HG03378 (cell line): ENCODE data around the gene ELANE.

Experiments
- ATAC-seq: cut with Tn5 transposase; IDR thresholded peaks from one replicate; pipeline ENCODE4 v1.9.1; 2021; ENCODE audit warnings: mild to moderate bottlenecking, moderate library complexity; ENCODE audit not compliant: unreplicated experiment

ELANE gene

DNA sequence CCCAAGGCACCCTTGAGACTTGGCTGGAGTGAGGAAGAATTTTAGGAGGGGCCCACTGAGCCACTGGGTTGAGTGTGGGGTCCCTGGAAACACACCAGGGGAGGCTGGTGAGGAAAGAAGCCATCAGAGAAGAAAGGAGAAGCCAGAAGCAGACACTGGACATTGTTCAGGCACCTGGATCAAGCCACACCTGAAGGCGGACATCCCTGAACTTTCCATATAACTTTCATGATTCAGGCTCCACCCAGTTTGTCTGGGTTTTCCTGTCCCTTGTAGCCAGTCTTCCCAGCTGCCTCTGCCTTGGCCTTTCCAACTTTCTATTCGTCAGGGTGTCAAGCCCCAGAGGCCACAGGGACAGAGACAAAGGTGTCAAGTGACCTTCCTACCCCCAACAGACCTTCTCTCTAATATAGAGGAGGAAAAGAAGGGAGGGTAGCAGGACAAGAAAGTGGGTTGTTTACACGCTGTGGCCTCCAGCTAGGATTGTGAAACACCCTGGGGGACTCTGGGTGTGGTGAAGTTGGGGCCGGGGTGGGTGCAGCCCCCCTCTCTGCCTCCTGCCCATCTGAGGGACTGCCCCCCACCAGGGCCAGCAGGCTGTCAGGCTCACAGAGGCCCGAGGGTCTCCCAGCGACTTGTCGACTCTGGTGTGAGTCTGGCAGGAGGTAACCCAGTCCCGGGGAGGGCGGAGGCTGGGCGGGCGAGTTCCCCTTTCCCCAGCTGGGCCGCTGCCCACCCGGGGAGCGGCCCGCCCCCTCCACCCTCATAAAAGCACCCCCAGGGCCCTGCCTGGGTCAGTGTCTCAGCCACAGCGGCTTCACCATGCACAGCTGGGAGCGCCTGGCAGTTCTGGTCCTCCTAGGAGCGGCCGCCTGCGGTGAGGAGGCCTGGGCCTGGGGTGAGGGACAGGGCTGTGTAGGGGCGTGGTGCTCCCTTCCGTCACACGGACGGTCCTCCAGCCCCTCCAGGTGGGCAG, 7.1 kb downstream of the ELANE start, which contains the start of gene CFD:
TSS of gene CFD (plus strand) at position 797 of the 976 bp plus-strand sequence. CDS start at position 823, 26 bp downstream.
- no peak for ATAC-seq

DNA sequence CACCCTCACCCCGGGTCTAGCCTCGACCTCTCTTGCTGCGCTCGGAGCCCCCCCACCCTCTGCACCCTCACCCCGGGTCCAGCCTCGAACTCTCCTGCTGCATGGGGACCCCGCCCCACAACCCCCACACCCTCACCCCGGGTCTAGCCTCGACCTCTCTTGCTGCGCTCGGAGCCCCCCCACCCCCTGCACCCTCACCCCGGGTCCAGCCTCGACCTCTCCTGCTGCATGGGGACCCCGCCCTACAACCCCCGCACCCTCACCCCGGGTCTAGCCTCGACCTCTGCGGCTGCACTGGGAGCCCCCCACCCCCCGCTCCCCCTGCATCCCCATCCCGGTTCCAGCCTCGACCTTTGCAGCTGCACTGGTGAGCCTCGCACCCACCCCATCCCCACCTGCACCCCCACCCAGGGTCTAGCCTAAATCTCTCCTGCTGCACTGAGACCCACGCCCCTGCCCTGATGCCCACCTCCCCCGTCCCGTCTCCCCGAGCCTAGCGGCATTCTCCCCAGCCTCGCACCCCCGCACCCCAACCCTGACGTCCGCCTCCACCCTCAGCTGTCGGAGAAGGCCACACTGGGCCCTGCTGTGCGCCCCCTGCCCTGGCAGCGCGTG, 9.1 kb downstream of the ELANE start:
- no peak for ATAC-seq

DNA sequence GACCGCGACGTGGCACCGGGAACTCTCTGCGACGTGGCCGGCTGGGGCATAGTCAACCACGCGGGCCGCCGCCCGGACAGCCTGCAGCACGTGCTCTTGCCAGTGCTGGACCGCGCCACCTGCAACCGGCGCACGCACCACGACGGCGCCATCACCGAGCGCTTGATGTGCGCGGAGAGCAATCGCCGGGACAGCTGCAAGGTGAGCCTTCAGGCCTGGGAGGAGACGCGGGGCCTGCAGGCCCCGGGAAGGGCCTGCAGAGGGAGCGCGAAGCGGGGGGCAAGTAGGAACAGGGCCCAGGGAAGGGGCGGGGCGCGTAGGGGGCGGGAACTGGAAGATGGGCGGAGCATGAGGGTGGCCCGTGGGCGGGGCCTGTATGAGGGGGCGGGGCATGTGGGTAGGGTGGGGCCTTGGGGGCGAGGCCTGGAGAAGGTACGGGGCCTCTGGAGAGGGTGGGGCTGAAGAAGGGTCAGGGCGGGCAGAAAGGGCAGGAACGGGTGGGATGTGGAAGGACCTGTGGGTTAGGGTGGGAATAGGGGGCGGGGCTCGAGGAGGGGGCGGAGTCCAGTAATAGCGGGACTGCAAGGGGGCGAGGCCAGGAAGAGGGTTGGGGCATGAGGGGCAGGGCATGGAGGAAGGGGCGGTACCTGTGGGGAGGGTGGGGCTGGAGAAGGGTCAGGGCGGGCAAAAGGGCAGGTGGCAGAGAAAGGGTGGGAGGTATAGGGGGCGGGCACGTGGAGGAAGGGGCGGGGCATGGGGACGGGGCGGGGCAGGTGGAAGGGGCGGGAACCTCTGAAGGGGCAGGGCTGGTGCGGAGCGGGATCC, 9.9 kb downstream of the ELANE start:
- no peak for ATAC-seq

DNA sequence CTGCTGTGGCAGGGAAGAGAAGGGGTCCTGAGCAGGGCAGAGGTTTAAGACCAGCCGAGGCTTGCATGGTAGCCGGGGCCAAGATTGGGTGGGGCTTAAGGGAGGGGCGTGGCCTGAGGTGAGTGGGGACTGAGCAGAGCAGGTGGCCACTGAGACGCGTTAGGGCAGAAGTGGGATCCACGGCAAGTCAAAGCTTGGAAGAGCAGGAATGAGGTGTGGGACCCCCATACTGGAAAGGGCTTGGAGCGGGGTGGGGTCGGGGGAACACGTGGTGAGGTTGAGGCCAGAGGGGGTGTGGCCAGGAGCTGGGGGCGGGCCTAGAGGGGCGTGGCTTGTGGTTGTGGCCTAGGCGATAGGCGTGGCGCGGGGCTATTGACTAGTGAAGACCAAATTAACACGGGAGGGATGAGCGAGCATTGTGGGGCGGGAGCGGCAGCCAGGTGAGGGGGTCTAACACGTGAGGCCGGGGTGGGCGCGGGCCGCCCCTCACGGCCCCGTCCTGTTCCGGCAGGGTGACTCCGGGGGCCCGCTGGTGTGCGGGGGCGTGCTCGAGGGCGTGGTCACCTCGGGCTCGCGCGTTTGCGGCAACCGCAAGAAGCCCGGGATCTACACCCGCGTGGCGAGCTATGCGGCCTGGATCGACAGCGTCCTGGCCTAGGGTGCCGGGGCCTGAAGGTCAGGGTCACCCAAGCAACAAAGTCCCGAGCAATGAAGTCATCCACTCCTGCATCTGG, 10.6 kb downstream of the ELANE start:
- ATAC-seq, result no peak

DNA sequence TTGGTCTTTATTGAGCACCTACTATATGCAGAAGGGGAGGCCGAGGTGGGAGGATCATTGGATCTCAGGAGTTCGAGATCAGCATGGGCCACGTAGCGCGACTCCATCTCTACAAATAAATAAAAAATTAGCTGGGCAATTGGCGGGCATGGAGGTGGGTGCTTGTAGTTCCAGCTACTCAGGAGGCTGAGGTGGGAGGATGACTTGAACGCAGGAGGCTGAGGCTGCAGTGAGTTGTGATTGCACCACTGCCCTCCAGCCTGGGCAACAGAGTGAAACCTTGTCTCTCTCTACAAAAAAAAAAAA, 11.2 kb downstream of the ELANE start:
- no peak for ATAC-seq

DNA sequence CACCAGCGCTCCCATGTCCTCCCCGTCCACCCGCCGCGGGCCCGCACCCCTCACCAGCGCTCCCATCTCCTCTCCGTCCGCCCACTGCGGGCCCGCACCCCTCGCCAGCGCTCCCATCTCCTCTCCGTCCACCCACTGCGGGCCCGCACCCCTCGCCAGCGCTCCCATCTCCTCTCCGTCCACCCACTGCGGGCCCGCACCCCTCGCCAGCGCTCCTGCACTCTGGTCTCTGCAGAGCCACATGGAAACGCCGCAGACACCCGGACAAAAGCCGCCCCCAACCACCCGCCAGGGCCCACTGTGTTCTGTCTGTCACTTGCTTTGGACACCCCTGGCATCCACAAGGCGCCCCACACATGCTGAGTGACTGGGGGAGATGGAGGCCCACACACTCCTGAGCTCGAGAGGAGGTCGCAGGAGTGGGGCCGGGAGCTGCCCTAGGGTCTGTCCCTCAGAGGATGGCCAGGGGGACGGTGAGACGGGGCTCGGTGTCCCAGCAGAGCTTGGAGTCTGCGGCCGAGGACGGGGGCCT, 14.7 kb downstream of the ELANE start:
- no peak for ATAC-seq

DNA sequence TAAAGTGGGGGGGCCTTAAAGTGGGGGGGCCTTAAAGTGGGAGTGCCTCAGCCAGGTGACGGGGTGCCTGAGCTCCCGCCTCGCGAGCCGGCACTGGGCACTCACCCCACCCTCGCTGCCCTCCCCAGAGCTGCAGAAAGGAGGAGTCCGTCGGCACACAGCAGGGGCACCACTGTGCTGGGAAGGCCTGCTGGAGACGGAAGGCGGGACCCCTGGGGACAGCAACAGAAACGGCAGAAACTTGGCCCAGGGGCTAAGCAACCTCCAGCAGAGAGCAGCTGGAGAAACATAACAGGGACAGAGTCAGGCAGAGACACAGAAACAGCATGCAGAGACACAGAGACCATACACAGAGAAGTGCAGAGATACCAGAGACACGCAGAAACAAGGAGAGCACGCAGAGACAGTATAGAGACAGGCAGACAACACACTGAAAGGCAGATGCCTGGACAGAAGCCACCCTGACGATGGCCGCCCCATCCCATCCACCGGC, 15.2 kb downstream of the ELANE start:
- ATAC-seq, result no peak

DNA sequence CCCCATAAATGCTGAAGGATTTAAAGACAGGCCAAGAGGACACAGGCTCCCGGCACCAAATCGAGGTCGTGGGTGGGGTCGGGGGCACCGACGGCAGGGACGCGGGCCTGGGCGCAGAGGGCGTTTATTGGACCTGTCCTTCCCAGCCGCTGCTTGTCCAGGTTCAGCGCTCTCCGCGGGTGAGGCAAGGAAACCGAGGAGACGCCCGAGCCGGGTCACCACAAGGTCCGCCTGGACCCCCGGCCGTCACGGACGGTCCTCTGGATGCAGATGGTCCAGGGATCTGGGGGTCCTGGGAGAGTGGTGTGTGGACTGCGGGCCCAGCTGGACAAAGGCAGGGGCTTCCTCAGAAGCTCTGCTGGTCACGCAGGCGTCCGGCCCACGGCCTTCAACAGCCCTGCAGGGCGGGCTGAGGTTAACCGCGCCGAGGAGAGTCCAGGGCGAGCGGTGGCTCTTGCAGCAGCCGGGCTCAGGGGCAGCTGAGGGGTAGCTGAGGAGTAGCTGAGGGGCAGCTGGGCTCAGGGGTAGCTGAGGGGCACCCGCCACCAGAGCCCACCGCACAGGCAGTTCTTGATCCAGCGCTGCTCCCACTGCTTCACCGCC, 15.9 kb downstream of the ELANE start:
- no peak for ATAC-seq

DNA sequence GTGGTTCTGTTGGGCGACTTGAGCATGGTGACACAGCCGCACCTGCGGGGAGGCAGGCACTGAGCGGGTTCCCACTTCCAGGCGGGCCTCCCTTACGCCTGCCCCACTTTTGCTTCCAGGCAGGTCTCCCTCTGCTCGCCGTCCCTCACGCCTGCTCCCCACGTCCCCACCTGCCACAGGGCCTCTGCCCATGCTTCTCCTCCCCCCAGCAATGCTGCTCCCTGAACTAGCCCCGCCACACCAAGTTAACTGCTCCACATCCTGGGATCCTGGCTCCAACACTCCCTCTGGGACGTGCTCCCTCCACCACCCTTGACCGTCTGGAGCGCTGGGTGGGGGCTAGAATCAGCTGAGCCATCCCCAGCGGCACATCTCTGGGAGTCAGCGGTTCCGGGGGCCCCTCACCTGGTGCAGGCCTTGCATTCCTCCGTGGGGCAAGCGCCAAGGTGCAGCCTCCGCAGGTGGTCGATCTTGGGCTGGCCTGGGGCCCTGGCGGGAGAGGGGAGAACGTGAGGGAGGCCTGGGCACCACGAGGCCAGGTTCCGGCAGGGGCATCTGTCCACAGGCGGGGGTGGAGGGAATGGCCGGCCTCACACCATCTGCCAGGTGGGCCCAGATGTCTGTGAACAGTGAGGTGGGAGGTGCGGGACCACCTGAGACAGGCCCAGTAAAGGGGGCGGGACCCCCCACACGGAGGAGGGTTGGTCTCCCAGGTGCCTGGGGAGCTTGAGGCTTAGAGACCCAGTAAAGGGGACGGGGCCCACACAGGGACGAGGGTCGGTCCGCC, 16.5 kb downstream of the ELANE start:
- ATAC-seq, result no peak

DNA sequence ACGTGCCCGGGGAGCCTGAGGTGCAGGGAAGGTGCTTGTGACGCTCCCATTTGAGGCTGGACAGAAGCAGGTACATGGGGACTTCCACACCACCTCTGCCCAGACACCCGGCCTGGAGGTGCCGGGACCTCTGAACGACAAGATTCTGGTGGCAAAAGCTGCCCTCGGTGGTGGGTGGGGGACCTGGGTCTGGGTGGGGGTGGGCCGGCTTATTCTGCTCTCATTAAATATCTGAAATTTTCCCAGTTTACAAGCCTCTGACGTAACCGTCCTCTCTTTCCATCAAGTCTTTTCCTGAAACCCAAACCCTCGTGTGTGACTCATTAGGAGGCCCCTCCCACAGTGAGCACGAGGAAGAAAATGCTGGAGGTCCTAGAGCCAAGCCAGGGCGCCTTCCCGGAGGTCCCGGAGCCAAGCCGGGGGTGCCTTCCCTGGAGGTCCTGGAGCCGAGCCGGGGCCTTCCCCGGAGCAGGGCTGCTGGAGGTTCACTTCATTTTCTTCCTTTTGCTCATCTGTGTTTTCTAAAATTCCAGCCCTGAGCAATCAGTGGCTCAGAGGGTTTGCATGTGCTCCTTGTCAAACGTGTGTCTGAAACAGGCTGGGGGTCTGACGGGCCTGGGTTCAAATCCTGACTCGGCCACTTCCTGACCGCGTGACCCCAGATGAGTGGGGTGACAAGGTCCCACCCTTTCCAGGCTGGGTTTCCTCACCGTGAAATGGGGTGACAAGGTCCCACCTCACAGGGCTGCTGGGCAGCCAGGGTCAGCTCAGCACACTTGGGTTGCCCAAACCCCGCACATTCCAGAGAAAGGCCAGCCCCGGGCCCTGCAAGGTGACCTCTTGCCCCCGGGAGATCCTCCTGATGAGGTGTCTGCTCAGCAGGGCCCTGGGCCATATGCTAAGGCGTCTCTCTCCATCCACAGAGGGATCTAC, 17.4 kb downstream of the ELANE start:
- no peak for ATAC-seq

DNA sequence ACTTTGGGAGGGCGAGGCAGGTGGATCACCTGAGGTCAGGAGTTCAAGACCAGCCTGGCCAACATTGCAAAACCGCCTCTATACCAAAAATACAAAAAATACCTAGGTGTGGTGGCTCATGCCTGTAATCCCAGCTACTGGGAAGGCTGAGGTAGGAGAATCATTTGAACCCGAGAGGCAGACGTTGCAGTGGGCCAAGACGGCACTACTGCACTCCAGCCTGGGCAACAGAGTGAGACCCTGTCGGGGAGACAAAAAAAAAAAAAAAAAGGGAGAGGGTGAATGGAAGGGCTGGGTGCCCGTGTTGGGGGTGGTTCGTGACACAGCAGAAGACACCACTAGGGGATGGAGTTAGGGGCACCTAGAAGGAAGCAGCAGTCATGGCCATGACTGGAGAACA, 18.2 kb downstream of the ELANE start:
- no peak for ATAC-seq

DNA sequence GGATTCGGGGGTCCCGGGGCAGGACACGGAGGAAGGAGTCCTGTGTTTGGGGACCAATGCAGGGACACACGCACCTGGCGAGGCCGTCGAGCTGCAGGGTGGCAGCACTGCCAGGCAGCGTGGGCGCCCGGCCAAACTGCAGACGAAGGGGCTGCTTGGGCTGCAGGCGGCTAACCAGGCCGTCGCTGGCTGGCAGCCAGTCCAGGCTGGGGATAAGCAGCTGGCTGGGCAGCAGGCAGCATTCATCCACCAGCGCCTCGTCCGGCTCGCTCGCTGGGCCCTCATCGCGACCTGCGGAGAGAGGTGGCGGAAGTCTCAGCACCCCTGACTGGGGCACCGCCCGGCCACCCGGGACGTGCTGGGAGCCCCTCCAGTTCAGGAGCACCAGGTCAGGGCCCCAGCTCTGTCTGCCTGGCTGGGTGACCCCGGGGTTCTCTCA, 18.9 kb downstream of the ELANE start:
- ATAC-seq, result no peak

DNA sequence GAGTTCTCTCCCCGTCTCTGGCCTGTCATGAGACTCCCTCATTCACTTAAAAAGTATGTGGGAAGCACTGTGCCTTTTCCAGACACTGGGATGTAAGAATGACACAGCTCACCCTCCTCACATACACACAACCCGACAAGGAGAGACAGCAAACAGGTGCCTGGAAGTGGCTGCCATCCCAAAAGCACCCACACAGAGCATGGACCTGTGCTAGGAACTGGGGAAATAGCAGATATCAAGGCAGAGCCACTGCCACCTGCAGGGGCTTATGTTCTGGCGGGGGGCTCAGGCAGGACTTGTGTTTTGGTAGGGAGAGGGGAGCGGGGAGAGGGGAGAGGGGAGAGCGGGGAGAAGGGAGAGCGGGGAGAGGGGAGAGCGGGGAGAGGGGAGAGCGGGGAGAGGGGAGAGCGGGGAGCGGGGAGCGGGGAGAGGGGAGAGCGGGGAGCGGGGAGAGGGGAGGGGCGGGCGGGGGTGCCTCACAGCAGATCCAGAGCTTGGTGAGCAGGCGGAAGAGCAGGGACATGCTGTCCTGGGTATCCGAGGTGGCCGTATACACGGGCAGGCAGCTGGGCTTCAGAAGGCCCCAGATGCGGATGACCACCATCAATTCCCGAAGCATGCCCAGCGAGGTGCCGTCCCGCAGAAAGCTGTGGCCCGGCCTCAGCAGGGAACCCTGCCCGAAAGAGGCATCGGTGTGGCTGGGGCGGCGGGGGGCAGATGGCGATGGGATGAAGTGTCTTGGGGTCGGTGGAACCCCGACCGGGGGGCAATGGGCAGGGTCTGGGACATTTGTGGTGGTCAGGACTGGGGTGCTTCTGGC, 19.6 kb downstream of the ELANE start:
- no peak for ATAC-seq

DNA sequence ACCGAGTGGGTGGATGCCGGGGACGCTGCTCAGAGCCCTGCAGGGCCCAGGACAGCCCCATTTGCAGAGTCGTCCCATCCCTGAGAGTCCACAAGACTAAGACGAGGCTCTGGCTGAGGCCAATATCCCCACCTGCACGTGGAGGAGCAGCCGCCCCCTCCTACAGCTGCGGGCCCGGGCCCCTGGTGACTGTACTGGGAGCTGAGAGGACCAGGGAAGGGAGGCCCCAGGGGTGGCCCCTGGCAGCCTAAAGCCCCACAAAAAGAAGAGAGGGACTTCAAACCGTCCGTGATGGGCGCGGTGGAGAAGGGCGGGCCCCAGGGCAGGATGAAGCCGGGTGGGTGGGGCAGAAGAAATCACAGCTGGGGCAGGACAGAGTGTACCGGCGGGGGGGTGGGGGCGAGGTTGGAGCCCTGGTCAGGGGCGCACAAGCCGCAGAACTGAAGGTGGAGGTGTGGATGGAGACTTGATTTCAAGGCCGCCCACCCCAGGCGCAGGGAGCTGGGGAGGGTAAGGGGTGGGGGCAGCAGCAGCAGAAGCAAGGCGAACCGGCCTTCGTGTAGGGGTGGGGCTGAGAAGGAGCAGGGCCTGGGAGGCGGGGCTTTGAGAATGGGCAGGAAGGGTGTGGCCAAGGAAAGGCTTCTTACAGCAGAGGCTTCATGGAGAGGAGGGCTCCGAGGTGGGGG, 20.3 kb downstream of the ELANE start:
- no peak for ATAC-seq

DNA sequence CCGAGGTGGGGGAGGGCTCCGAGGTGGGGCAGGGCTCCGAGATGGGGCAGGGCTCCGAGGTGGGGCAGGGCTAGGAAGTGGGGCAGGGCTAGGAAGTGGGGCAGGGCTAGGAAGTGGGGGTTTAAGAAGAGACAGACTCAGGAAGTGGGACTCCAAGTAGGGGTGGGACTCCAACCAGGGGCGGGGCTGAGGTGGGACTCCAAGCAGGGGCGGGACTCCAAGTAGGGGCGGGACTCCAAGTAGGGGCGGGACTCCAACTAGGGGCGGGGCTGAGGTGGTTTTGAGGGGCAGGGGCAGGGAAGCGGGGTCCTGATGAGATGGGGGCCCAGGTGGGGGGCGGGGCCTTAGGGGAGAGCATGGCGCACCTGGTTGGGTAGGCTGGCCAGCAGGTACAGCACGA, 21.0 kb downstream of the ELANE start:
- ATAC-seq, result no peak

DNA sequence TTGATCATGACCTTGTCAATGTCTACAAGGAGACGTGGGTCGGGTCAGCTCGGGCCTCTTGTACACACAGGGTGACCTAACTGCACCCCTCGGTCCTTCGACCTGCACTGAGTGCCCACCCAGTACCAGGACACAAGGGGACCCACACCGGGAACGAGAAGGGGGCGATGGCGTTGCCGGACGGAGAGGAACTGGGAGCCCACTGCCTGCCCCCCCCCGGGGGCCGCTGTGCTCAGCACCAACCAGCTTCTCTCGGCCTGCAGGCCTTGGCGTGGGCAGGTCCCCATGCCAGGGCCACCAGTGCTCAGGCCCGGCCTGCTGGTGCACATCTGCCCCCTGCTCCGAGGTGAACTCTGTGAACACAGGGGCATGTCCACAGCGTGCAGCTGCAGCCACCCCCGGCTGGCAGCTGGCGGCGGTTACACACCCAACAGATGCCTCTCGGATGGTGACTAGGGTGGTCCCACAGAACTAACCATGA, 21.5 kb downstream of the ELANE start:
- no peak for ATAC-seq
